Activated T-helper 1 cell treated with Interleukin-2 at 50 U/mL for 16 hours (primary cell): Measurements from ENCODE around the gene BIRC6.
"Not testable (repeated sequence)": the region's sequence is repeated elsewhere in the genome, so short reads cannot be mapped to it uniquely, and the experiment has no call there.

Experiments
- DNase-seq: peaks from one replicate; pipeline ENCODE4 v3.0.0-alpha.2; 2020; ENCODE audit warnings: low read depth

The BIRC6 gene, protein sequence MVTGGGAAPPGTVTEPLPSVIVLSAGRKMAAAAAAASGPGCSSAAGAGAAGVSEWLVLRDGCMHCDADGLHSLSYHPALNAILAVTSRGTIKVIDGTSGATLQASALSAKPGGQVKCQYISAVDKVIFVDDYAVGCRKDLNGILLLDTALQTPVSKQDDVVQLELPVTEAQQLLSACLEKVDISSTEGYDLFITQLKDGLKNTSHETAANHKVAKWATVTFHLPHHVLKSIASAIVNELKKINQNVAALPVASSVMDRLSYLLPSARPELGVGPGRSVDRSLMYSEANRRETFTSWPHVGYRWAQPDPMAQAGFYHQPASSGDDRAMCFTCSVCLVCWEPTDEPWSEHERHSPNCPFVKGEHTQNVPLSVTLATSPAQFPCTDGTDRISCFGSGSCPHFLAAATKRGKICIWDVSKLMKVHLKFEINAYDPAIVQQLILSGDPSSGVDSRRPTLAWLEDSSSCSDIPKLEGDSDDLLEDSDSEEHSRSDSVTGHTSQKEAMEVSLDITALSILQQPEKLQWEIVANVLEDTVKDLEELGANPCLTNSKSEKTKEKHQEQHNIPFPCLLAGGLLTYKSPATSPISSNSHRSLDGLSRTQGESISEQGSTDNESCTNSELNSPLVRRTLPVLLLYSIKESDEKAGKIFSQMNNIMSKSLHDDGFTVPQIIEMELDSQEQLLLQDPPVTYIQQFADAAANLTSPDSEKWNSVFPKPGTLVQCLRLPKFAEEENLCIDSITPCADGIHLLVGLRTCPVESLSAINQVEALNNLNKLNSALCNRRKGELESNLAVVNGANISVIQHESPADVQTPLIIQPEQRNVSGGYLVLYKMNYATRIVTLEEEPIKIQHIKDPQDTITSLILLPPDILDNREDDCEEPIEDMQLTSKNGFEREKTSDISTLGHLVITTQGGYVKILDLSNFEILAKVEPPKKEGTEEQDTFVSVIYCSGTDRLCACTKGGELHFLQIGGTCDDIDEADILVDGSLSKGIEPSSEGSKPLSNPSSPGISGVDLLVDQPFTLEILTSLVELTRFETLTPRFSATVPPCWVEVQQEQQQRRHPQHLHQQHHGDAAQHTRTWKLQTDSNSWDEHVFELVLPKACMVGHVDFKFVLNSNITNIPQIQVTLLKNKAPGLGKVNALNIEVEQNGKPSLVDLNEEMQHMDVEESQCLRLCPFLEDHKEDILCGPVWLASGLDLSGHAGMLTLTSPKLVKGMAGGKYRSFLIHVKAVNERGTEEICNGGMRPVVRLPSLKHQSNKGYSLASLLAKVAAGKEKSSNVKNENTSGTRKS (N-terminal part only)

DNA sequence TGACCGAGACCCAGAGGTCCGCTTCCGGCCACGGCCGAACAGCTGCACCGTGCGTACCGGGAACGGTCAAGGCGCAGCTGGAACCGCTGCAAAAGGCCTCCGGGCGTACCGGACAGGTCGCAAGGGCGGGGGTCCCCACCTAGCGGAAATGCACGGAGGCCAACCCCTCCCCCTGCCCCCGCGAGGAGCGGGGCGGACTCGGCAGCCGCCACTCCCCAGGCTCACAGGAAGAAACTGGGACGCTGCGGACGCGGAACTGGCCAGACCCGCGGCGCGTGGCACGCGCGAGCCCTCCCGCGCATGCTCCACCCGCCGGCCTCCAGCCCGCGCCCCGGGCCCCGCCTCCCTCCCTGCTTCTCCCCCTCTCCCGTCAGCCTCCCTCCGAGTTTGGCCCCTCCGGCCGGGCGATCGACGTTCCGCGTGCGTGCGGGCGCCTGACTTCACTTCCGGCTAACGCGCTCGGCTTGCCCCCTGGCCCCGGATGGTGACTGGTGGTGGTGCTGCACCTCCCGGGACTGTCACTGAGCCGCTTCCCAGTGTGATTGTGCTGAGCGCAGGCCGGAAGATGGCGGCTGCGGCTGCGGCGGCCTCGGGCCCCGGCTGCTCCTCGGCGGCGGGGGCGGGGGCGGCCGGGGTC lies at the start of gene BIRC6:
BIRC6 (plus strand) TSS at position 343 of the 637 bp plus-strand sequence; CDS start at position 482, 139 bp downstream.
- DNase-seq: peak; percentile 86

DNA sequence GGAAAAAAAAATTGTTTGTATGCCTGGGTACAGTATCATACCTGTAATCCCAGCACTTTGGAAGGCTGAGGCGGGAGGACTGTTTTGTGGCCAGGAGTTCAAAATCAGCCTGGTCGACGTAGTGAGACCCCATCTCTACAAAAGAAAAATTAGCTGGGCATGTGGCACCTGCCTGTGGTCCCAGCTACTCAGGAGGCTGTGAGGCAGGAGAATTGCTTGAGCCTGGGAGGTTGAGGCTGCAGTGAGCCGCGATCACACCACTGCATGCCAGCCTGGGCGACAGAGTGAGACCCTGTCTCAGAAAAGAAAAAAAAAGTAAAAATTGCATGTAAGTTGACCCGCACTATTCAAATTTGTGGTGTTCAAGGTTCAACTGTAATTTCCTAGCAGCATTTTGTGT lies 46.2 kb upstream of the BIRC6 start:
- DNase-seq: no peak

- no peak for DNase-seq
Observed at GRCh38 chr2:32314886-32315285, 41.9 kb upstream of the BIRC6 start.

- DNase-seq: not testable (repeated sequence)
Observed at GRCh38 chr2:32328679-32329078, 28.1 kb upstream of the BIRC6 start.

DNA sequence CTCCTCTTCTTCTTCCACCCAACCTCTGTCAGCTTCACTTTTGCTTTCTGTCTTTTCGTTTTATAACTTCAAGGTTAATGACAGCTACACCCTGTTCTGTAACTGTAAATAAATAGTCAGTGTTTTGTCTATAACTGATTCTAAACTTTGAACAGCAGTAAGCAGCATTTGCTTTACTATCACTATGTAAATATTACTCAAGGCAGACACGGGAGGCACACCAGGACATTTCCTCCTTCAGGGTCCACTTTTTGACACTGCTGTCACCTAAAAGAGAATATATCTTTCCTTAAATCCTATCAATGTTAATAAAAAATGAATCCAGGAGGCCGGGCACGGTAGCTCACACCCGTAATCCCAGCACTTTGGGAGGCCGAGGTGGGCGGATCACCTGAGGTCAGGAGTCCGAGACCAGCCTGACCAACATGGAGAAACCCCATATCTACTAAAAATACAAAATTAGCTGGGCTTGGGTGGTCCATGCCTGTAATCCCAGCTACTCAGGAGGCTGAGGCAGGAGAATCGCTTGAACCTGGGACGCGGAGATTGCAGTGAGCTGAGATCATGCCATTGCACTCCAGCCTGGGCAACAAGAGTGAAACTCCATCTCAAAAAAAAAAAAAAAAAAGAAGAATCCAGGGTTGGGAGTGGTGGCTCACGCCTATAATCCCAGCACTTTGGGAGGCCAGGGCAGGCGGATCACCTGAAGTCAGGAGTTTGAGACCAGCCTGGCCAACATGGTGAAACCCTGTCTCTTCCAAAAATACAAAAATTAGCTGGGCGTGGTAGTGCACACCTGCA lies 27.4 kb upstream of the BIRC6 start:
- DNase-seq: not testable (repeated sequence)

GRCh38 chr2:32330136-32330535 lies 26.7 kb upstream of the BIRC6 start:
- no peak for DNase-seq

DNA sequence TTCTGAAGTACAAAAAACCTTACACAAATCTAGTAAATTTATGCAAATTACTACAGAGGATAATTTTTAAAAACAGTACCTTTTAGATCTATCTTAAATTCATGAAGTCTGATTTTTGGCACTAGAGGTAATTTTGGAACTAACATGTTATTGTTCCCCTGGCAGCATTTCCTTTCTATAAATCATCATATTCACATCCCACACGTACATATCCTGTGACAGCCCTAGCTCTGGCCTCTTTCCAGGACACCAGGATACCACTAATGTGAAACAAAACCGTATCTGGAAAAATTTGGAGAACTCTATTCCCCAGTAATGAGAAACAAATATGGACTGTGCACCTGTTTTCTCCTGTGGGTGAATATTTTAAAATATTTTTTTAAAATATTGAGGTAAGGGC lies 14.0 kb upstream of the BIRC6 start:
- no peak for DNase-seq

DNA sequence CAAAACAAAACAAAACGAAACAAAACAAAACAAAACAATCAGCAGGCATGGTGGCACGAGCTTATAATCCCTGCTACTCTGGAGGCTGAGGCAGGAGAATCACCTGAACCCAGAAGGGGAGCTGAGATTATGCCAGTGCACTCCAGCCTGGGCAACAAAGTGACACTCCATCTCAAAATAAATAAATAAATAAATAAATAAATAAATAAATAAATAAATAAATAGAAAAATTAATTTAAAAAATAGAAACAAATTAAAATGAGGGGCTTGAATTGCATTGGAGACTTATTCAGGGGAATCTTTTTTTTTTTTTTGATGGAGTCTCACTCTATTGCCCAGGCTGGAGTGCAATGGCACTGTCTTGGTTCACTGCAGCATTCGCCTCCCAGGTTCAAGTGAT lies 6.0 kb upstream of the BIRC6 start:
- DNase-seq: not testable (repeated sequence)

GRCh38 chr2:32355976-32356680 lies 695 bp upstream of the BIRC6 start:
- DNase-seq: no peak

DNA sequence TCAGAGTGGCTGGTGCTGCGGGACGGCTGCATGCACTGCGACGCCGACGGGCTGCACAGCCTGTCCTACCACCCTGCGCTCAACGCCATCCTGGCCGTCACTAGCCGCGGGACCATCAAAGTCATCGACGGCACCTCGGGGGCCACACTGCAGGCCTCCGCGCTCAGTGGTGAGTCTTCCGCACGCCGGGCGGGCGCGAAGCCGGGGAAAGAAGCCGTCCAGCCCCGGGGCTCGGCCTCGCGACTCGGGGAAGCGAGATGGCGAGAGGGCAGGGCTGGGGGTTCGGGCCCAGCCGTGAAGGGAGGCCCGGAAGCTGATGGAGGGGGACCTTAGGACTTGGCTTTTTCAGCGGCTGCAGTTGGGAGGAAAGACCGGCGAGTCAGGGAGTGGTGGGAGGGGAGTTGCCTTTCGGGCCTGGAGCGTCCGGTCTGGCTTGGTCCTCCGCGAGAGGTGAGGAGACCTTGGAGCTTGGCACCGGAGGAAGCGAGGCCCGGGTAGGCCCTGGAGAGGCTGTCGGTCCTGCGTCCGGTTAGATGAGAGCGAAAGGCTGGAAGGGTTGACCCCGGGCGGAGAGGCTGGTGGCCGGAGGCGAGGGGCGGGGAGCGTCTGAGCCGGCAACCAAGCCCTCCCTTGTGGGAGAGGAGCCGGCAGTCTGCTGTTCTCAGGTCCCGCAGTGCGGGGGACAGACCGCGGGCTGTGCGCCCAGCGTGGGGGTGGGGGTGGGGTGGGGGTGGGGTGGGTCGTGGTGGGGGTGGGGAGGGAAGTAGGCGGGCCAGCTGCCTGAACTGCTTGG lies 691 bp downstream of the BIRC6 start:
- DNase-seq: peak; percentile 16

GRCh38 chr2:32358111-32358482 lies 1.3 kb downstream of the BIRC6 start:
- DNase-seq: no peak

DNA sequence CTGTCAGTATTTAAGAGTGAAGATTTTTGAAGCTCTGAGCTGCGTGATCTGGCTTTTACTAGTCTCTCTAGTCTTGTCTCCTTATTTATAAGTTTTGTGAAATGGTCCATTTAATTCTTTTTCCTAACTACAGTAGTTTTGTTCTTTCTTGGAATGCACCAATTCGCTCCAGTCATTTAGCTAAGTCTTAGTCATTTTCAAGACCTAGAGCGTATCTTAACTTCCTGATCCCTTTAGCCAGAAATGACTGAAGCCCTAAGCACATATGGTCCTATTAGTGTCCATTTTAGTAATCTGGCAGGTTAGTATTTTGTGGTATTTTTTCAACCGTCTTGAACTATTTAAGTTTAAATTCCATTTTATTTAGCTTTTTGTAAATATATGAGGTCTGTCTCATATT lies 3.6 kb downstream of the BIRC6 start:
- DNase-seq: no peak

DNA sequence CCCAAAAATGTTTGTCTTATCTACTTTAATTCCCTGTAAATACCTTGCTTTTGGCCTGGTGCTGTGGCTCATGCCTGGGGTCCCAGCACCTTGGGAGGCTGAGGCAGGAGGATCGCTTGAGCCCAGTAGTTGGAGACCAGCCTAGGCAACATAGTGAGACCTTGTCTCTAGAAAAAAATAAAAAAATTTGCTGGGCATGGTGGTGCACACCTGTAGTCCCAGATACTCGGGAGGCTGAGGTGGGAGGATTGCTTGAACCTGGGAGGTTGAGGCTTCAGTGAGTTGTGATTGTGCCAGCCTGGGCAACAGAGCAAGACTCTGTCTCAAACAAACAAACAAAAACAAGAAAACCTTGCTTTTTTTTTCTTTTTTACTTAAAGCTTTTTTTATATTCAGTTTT lies 6.2 kb downstream of the BIRC6 start:
- not testable (repeated sequence) for DNase-seq

DNA sequence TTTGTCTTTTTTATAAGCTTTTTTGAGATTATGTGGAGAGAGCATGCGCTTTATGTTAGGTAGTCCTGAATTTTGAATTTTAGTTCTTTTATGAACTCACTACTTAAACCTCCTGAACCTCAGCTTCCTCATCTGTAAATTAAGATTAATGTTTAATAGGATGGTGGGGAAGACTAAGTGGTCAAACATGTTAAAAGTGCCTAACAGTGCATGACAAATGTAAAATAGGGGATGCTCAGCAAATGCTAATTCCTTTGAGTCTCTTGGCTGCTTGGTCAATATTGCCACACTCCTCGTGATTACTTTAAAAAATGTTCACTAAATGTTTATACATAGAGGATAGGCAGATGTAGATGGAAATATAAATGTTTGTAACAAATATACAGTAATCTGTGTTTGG lies 6.8 kb downstream of the BIRC6 start:
- no peak for DNase-seq

DNA sequence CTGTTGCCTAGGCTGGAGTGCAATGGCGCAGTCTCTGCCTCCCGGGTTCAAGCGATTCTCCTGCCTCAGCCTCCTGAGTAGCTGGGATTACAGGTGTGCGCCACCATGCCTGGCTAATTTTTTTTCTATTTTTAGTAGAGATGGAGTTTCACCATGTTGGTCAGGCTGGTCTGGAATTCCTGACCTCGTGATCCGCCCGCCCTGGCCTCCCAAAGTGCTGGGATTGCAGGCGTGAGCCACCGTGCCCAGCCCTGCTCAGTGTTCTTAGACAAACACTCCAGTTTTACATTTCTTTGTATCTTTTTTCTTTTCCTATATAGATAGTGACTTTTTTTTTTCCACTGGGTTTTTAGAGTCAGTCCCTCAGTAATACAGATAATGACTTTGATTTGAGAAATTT lies 7.5 kb downstream of the BIRC6 start:
- DNase-seq: not testable (repeated sequence)

DNA sequence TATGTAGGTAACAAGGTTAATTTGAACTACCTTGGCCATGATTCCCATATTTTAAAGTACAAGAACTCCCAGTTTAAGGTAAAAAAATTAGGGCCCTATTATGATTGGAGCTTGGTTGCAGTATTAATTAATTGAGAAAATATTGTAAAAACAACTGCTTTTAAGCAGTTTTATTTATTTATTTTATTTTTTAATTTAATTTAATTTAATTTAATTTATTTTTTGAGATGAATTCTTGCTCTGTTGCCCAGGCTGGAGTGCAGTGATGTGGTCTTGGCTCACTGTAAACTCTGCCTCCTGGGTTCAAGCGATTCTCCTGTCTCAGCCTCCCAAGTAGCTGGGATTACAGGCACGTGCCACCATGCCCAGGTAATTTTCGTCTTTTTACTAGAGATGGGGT lies 8.9 kb downstream of the BIRC6 start:
- not testable (repeated sequence) for DNase-seq

GRCh38 chr2:32366595-32366994 lies 9.8 kb downstream of the BIRC6 start:
- no peak for DNase-seq

DNA sequence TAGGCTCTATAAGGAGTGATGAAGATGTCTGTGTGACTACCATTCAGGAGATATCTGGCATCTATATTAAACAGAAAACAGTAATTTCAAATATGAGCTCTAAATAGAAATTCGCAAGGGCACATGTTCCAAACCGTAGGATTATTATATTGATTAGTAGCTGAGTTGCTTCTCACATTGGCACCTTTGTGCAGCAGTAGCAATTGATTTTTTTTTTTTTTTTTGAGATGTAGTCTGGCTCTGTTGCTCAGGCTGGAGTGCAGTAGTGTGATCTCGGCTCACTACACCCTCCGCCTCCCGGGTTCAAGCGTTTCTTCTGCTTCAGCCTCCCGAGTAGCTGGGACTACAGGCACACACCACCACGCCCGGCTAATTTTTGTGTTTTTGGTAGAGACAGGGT lies 12.4 kb downstream of the BIRC6 start:
- no peak for DNase-seq

GRCh38 chr2:32370942-32371341 lies 14.1 kb downstream of the BIRC6 start:
- not testable (repeated sequence) for DNase-seq
